ENCODE results near the gene TMEM44.

Gene TMEM44

DNA sequence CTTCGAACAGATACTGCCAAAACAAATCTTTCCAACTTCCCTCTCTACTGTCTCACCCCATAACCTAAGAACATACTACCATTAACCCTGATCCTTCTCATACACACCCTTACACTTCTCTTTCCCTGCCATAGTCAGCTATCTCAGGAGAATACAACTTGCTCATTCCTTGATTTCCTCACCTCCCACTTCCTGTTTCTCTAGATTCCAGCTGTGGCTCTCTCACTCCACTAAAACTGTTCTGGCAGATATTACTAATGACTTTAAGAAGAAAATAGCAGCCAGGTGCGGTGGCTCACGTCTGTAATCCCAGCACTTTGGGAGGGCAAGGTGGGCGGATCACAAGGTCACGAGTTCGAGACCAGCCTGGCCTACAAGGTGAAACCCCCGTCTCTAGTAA lies 34.1 kb upstream of the TMEM44 start:
- Histone ChIP-seq H3K4me1 (ENCODE audit: control insufficient read depth, insufficient read depth, low read length) (peaks cover 7% of the 10 kb centered on the region), H3K9me3 (ENCODE audit: control insufficient read depth, low read length) (no peaks in the 10 kb centered on the region), H3K36me3 (ENCODE audit: control insufficient read depth, insufficient read depth, low read length) (no peaks in the 10 kb centered on the region), H3K27me3 (ENCODE audit: control insufficient read depth, insufficient read depth, low read length) (no peaks in the 10 kb centered on the region), H3K9ac (ENCODE audit: low read length) (no peak overlapping the region), H3K4me3 (ENCODE audit: low read length) (no peak overlapping the region)

DNA sequence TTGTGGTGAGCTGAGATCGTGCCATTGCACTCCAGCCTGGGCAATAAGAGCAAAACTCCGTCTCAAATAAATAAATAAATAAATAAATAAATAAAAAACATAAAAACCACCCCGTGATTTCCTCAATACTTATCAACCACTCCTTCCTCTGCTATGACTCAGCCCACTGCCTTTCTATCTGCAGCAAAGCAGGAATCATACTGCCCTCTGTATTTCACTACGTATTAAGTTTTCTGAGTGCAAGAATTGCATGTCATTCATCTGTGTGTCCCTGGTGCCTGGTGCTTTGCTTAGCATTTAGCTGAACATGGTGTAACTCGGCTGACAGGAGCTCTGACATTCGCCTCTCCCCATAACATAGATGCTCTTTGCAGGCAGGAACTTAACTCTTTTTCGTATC lies 31.6 kb upstream of the TMEM44 start:
- Histone ChIP-seq H3K27me3 (ENCODE audit: control insufficient read depth, insufficient read depth, low read length) (no peaks in the 10 kb centered on the region), H3K4me3 (ENCODE audit: low read length) (no peak overlapping the region), H3K9me3 (ENCODE audit: control insufficient read depth, low read length) (no peaks in the 10 kb centered on the region), H3K36me3 (ENCODE audit: control insufficient read depth, insufficient read depth, low read length) (no peaks in the 10 kb centered on the region), H3K9ac (ENCODE audit: low read length) (no peak overlapping the region), H3K4me1 (ENCODE audit: control insufficient read depth, insufficient read depth, low read length) (no peaks in the 10 kb centered on the region)

DNA sequence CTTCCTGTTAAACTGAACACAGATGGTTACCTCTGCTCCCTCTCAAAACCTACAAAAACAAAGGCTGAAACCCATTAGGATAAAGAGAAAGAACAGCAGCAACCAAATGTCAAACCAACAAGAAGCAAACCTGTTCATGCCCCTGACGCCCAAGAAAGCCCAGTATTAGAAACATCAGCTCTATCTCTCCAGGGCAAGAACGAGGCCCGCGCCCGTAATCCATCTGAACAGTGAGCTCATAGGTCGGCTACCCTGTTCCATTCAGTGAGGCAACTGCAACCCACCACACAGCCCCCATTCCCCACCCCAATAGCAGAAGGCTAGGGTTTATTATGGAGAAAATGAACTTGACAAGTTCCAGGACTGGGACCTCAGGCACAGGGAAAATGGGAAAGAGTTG lies 28.7 kb upstream of the TMEM44 start:
- no peak overlapping the region for H3K4me3 ChIP-seq (ENCODE audit: low read length)
- H3K9me3 ChIP-seq (ENCODE audit: control insufficient read depth, low read length): no peaks in the 10 kb centered on the region
- no peaks in the 10 kb centered on the region for H3K27me3 ChIP-seq (ENCODE audit: control insufficient read depth, insufficient read depth, low read length)
- no peaks in the 10 kb centered on the region for H3K36me3 ChIP-seq (ENCODE audit: control insufficient read depth, insufficient read depth, low read length)
- H3K4me1 ChIP-seq (ENCODE audit: control insufficient read depth, insufficient read depth, low read length): peaks cover 5% of the 10 kb centered on the region
- H3K9ac ChIP-seq (ENCODE audit: low read length): no peak overlapping the region

DNA sequence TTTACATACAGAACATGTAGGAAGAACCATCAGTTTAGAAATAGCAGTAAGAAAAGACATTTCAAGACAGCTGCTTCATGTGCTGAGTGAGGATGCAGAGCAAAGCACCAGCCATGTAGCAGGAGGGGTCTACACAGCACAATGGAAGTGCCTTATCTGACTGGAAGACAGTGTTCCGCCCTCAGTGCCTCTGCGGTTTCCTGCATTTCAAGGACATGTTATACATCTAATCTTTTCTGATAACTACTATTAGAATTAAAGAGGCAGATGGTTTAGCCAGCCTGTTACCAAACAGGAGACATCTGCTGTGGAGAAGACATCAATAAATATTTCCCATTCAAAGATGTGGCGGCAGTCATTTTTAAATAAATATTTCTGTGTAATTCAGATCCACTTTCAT lies 28.2 kb upstream of the TMEM44 start:
- H3K9ac ChIP-seq (ENCODE audit: low read length): no peak overlapping the region
- no peaks in the 10 kb centered on the region for H3K36me3 ChIP-seq (ENCODE audit: control insufficient read depth, insufficient read depth, low read length)
- no peaks in the 10 kb centered on the region for H3K27me3 ChIP-seq (ENCODE audit: control insufficient read depth, insufficient read depth, low read length)
- H3K4me1 ChIP-seq (ENCODE audit: control insufficient read depth, insufficient read depth, low read length): peaks cover 5% of the 10 kb centered on the region
- H3K4me3 ChIP-seq (ENCODE audit: low read length): no peak overlapping the region
- no peaks in the 10 kb centered on the region for H3K9me3 ChIP-seq (ENCODE audit: control insufficient read depth, low read length)

DNA sequence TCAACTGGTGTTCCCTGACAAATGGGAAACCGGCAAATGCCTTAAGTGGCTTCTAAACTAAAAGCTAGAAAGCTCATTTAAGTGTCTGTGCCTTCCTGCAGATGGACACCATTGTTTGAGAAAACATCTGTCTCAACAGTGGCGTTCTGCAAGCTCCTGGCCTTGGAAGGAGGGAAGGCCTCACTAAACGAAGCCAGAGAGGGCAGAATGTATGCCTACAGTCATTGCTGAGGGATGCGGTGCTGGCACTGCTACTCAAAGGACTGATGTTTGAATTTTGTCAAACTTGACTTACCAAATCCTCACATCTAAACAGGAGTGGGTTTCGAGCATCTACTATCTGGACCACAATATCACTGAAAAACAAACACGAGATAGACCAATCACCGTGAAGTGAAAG lies 26.6 kb upstream of the TMEM44 start:
- no peaks in the 10 kb centered on the region for H3K27me3 ChIP-seq (ENCODE audit: control insufficient read depth, insufficient read depth, low read length)
- H3K9ac ChIP-seq (ENCODE audit: low read length): no peak overlapping the region
- no peaks in the 10 kb centered on the region for H3K36me3 ChIP-seq (ENCODE audit: control insufficient read depth, insufficient read depth, low read length)
- H3K9me3 ChIP-seq (ENCODE audit: control insufficient read depth, low read length): no peaks in the 10 kb centered on the region
- no peak overlapping the region for H3K4me3 ChIP-seq (ENCODE audit: low read length)
- peaks cover 5% of the 10 kb centered on the region for H3K4me1 ChIP-seq (ENCODE audit: control insufficient read depth, insufficient read depth, low read length)

DNA sequence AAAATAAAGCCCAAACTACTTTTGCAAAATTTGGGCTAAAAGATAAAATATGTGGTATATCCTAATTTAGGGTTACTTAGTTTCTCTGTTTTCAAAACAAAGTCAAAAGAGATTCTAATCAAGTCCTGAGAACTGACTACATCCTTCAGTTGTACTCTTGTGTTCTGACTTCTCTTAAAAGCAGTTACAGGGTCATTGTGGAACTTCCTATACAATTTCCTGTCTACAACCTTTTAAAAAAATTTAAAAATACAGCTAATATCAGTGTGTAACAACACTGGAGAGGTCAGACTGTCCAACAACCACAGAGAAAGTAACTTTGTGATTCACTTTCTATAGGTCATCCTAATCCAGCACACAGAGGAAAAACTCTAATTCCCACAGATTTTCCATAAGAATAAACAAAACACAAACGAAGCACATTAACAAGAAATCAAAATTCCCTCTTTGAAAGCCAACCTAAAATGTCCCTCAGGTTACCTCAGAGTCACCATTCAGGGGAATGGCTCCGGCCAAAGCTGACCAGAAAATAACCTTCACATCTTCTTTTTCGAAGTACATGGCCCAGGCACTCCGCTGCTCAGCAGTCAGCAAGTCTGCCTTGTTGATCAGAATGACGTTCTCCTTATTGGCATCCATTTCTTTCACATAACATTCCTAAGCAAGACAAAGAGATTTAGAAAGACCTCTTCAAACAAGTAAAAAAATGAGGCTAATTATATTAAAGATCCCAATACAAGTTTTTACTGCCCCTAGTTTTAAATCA lies 25.4 kb upstream of the TMEM44 start:
- peaks cover 5% of the 10 kb centered on the region for H3K4me1 ChIP-seq (ENCODE audit: control insufficient read depth, insufficient read depth, low read length)
- no peaks in the 10 kb centered on the region for H3K9me3 ChIP-seq (ENCODE audit: control insufficient read depth, low read length)
- no peak overlapping the region for H3K9ac ChIP-seq (ENCODE audit: low read length)
- no peaks in the 10 kb centered on the region for H3K27me3 ChIP-seq (ENCODE audit: control insufficient read depth, insufficient read depth, low read length)
- no peaks in the 10 kb centered on the region for H3K36me3 ChIP-seq (ENCODE audit: control insufficient read depth, insufficient read depth, low read length)
- H3K4me3 ChIP-seq (ENCODE audit: low read length): no peak overlapping the region

DNA sequence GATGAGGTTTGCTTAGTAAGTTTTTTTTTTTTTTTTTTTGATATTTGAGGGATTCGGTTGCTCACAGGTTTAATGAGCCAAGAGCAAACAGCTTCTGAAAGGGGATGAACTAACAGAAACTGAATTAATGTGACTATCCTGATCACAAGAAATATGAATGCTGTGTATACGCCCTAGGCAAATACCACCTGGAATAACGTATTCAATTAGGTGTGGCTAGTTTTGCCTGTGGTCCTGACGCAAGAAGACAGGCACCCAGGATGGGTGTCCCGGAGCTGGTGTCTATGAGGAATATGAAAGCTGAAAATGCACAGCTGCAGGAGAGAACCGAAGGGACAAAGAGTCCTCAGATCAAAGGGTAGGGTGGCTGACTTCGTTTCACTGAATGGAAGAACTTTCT lies 24.2 kb upstream of the TMEM44 start:
- Histone ChIP-seq H3K36me3 (ENCODE audit: control insufficient read depth, insufficient read depth, low read length) (peaks cover 5% of the 10 kb centered on the region), H3K4me1 (ENCODE audit: control insufficient read depth, insufficient read depth, low read length) (peaks cover 5% of the 10 kb centered on the region), H3K9me3 (ENCODE audit: control insufficient read depth, low read length) (no peaks in the 10 kb centered on the region), H3K4me3 (ENCODE audit: low read length) (no peak overlapping the region), H3K9ac (ENCODE audit: low read length) (no peak overlapping the region), H3K27me3 (ENCODE audit: control insufficient read depth, insufficient read depth, low read length) (no peaks in the 10 kb centered on the region)

DNA sequence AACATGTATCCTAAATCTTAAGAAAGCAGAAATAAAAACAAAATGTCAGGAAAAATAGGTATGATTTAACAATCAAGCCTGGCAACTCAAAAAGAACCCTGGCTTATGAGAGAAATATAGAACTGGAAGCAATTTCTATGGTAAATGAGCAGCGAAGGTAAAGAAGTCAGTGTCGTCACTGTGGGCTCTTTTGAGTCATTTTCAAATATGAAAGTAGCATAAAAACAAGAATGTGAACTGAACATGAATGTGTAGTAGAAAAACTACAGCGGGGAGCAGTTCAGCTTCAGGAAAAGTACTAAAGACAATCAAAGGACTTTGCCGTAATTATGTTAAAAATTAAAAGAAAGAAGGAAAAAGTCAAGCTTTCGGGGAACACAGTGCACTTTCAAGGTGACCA lies 21.2 kb upstream of the TMEM44 start:
- H3K4me3 ChIP-seq (ENCODE audit: low read length): no peak overlapping the region
- H3K9me3 ChIP-seq (ENCODE audit: control insufficient read depth, low read length): no peaks in the 10 kb centered on the region
- H3K9ac ChIP-seq (ENCODE audit: low read length): no peak overlapping the region
- H3K36me3 ChIP-seq (ENCODE audit: control insufficient read depth, insufficient read depth, low read length): peaks cover 10% of the 10 kb centered on the region
- H3K4me1 ChIP-seq (ENCODE audit: control insufficient read depth, insufficient read depth, low read length): peaks cover 5% of the 10 kb centered on the region
- H3K27me3 ChIP-seq (ENCODE audit: control insufficient read depth, insufficient read depth, low read length): no peaks in the 10 kb centered on the region

DNA sequence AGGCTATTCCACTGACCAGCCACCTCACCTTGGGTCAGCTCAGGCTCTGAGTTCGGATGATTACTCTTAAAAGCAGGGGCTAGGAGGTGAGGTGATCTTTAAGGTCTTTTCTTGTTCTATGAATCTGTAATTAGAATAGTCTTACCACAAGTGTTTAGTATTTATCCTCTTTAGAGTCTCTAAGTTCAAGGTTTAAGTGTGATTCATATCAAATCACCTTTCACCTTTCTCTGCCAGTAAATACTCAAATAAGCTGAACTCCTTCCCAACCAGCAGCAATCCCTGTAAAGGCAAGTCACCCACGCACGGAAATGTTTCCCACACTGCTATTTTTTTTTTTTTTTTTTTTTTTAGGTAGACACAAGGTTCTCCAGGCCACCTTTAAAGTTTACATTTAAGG lies 14.5 kb upstream of the TMEM44 start:
- H3K4me3 ChIP-seq (ENCODE audit: low read length): no peak overlapping the region
- H3K36me3 ChIP-seq (ENCODE audit: control insufficient read depth, insufficient read depth, low read length): peaks cover 8% of the 10 kb centered on the region

DNA sequence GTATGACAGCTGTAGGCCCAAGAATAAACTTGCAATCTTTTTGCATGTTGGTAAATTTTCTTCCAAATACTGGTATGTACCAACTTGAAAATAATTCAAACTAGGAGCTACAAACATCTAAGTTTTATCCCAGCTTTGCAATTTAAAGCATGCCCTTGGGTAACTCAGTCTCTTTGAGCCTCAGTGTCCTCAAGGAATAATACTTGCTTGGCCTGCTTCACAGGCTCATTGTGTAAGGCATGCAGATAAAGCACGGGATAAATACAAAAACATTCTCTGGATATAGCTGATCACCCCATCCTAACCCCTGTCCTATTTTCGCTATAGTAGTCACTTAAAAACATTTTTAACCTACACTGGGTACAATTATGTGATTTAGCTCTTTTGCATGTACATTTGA lies 9.6 kb upstream of the TMEM44 start:
- no peak overlapping the region for H3K9ac ChIP-seq (ENCODE audit: low read length)
- no peaks in the 10 kb centered on the region for H3K4me1 ChIP-seq (ENCODE audit: control insufficient read depth, insufficient read depth, low read length)
- H3K4me3 ChIP-seq (ENCODE audit: low read length): no peak overlapping the region
- no peaks in the 10 kb centered on the region for H3K36me3 ChIP-seq (ENCODE audit: control insufficient read depth, insufficient read depth, low read length)
- H3K27me3 ChIP-seq (ENCODE audit: control insufficient read depth, insufficient read depth, low read length): no peaks in the 10 kb centered on the region
- no peaks in the 10 kb centered on the region for H3K9me3 ChIP-seq (ENCODE audit: control insufficient read depth, low read length)

More for the DNA sequence above, 14.5 kb upstream of the TMEM44 start:
- Histone ChIP-seq H3K9ac (ENCODE audit: low read length) (no peak overlapping the region), H3K4me1 (ENCODE audit: control insufficient read depth, insufficient read depth, low read length) (no peaks in the 10 kb centered on the region), H3K9me3 (ENCODE audit: control insufficient read depth, low read length) (no peaks in the 10 kb centered on the region), H3K27me3 (ENCODE audit: control insufficient read depth, insufficient read depth, low read length) (no peaks in the 10 kb centered on the region)

DNA sequence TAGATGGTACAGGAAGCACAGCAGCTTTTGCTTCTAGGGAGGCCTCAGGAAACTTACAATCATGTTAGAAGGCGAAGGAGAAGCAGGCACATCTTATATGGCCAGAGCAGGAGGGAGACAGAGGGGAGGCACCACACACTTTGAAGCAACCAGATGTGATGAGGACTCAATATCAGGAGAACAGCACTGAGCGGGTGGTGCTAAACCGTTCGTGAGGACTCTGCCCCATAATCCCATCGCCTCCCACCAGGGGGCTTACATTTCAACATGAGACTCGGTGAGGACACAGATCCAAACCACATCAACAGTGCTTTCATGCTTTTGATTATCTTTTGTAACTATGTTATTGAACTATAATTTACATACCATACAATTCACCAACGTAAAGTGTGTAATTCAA lies 7.6 kb upstream of the TMEM44 start:
- Histone ChIP-seq H3K27me3 (ENCODE audit: control insufficient read depth, insufficient read depth, low read length) (no peaks in the 10 kb centered on the region), H3K9ac (ENCODE audit: low read length) (no peak overlapping the region), H3K36me3 (ENCODE audit: control insufficient read depth, insufficient read depth, low read length) (no peaks in the 10 kb centered on the region), H3K9me3 (ENCODE audit: control insufficient read depth, low read length) (no peaks in the 10 kb centered on the region), H3K4me1 (ENCODE audit: control insufficient read depth, insufficient read depth, low read length) (no peaks in the 10 kb centered on the region), H3K4me3 (ENCODE audit: low read length) (no peak overlapping the region)

DNA sequence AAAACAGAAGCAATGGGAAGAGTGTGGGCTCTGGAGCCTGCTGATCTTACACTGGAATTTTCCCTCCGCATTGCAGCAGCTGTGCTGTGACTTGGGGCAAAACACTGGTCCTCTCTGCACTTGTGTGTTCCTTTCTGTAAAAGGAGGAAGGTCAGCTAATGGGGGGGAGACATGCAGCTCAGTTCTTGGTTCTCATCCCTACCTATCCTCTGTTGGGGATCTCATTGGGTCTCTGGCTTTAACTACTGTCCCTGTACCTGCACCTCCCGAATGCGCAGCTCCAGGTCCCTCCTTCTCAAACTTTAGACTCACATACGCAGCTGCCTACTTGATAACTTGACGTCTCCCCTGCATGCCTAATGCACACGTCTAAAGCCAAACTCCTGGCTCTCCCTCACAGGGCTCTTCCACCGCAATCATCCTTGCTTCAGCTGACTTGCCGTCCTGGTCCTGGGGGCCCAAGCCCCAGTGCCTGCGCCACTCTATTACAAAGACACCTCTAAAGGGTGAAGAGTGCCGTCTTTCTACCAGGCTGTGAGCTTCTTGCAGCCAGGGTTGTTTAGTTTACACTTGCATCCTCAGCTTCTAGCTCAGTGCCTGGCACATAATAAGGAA lies 5.9 kb upstream of the TMEM44 start:
- Histone ChIP-seq H3K4me3 (ENCODE audit: low read length) (no peak overlapping the region), H3K9me3 (ENCODE audit: control insufficient read depth, low read length) (no peaks in the 10 kb centered on the region), H3K27me3 (ENCODE audit: control insufficient read depth, insufficient read depth, low read length) (no peaks in the 10 kb centered on the region), H3K4me1 (ENCODE audit: control insufficient read depth, insufficient read depth, low read length) (no peaks in the 10 kb centered on the region), H3K9ac (ENCODE audit: low read length) (no peak overlapping the region), H3K36me3 (ENCODE audit: control insufficient read depth, insufficient read depth, low read length) (no peaks in the 10 kb centered on the region)

All from mucosa of stomach (tissue), 1 donor.